AG09319 (cell line): ENCODE data around the gene ELFN2.

ENCODE experiments used
- DNase-seq: peaks from one replicate; pipeline ENCODE4 v3.0.0-alpha.2; 2010; ENCODE audit warnings: low read depth; ENCODE audit errors: extremely low read depth
- CTCF ChIP-seq: IDR thresholded peaks from 2 replicates; pipeline ENCODE4 v1.5.1; 2011; ENCODE audit warnings: low read depth, mild to moderate bottlenecking, inconsistent platforms, low read length, moderate library complexity

The ELFN2 gene

GRCh38 chr22:37328017-37328416 lies 99.3 kb downstream of the ELFN2 start:
- no peak for TF ChIP-seq CTCF
- no peak for DNase-seq

- DNase-seq: no peak
- TF ChIP-seq CTCF: no peak
Observed at GRCh38 chr22:37326726-37327125, 100.6 kb downstream of the ELFN2 start.

- TF ChIP-seq CTCF: no peak
- no peak for DNase-seq
Observed at GRCh38 chr22:37325039-37325395, 102.3 kb downstream of the ELFN2 start.

- no peak for TF ChIP-seq CTCF
- no peak for DNase-seq
Observed at GRCh38 chr22:37324340-37325038, 102.8 kb downstream of the ELFN2 start.

- no peak for DNase-seq
- TF ChIP-seq CTCF: no peak
Observed at GRCh38 chr22:37320726-37321677, 106.3 kb downstream of the ELFN2 start.

GRCh38 chr22:37319469-37319868 lies 107.8 kb downstream of the ELFN2 start:
- TF ChIP-seq CTCF: no peak
- no peak for DNase-seq

GRCh38 chr22:37318364-37319109 lies 108.7 kb downstream of the ELFN2 start:
- no peak for DNase-seq
- TF ChIP-seq CTCF: no peak
